SK-N-SH (cell line): ENCODE measurements around the gene THBS3. TPM values are rescaled to one million over a fixed set of nuclear protein-coding genes. Genes with fewer than 3 reads are reported as not detected.

ENCODE experiments used
- CTCF ChIA-PET: fragments of 300-600, 350-600 bp; formaldehyde crosslinking; extraction: SDS; loops from one replicate; lab custom pipeline; 2021; lab: Yijun Ruan, JAX
- POLR2A ChIA-PET: fragments of 350-600 bp; sonication (Branson Sonifier 250); formaldehyde crosslinking; extraction: SDS; loops from one replicate; lab custom pipeline; 2020; ENCODE audit warnings: antibody characterized with exemption, inconsistent platforms; lab: Yijun Ruan, JAX
- DNase-seq: peaks from one replicate; pipeline ENCODE4 v3.0.0; 2012
- H2AFZ ChIP-seq: fragments of 200-600 bp; sonication (generic); 2 replicates; pipeline ENCODE4 v1.8.1; 2016; ENCODE audit warnings: antibody characterized with exemption, mild to moderate bottlenecking, low read depth
- H3F3A ChIP-seq: fragments of 200-600 bp; sonication (generic); replicated peaks from 2 replicates; pipeline ENCODE3; 2016; ENCODE audit warnings: antibody characterized with exemption, mild to moderate bottlenecking; ENCODE audit not compliant: insufficient read depth
- H3K27ac ChIP-seq, 2 experiments: fragments of 200-500 bp in 1 of 2; fragments of 200-600 bp in 1 of 2; sonication (Bioruptor generic) in 1 of 2; sonication (generic), shearing (Covaris generic) in 1 of 2; 2 replicates each; pipeline versions ENCODE4 v1.5.1 to v1.6.1; 2014 to 2016; ENCODE audit warnings: low read depth in 2 of 2, inconsistent platforms in 1 of 2, low read length in 1 of 2, mild to moderate bottlenecking in 1 of 2, mixed read lengths in 1 of 2
- H3K27me3 ChIP-seq: fragments of 200-600 bp; sonication (generic), shearing (Covaris generic); 2 replicates; pipeline ENCODE4 v1.6.1; 2016; ENCODE audit warnings: mixed run types; ENCODE audit not compliant: insufficient read depth
- H3K36me3 ChIP-seq, 2 experiments: fragments of 200-500 bp in 1 of 2; fragments of 200-600 bp in 1 of 2; sonication (Bioruptor generic) in 1 of 2; sonication (generic) in 1 of 2; replicated peaks in 1 of 2; 2 replicates each; pipeline versions ENCODE3 to v1.5.1; 2014 to 2016; ENCODE audit warnings: low read length in 1 of 2, mild to moderate bottlenecking in 1 of 2; ENCODE audit not compliant: insufficient read depth in 2 of 2, control insufficient read depth in 1 of 2
- H3K4me1 ChIP-seq, 2 experiments: fragments of 200-500 bp in 1 of 2; fragments of 200-600 bp in 1 of 2; sonication (Bioruptor generic) in 1 of 2; sonication (generic), shearing (Covaris generic) in 1 of 2; 2 replicates each; pipeline versions ENCODE4 v1.5.1 to v1.6.1; 2014 to 2016; ENCODE audit warnings: low read depth in 1 of 2, low read length in 1 of 2, mixed run types in 1 of 2; ENCODE audit not compliant: insufficient read depth in 2 of 2, control insufficient read depth in 1 of 2
- H3K4me2 ChIP-seq: fragments of 200-600 bp; sonication (generic), shearing (Covaris generic); 2 replicates; pipeline ENCODE4 v1.6.1; 2017; ENCODE audit warnings: mixed run types
- H3K4me3 ChIP-seq, 2 experiments: fragments of 200-500 bp in 1 of 2; fragments of 200-600 bp in 1 of 2; sonication (Bioruptor generic) in 1 of 2; sonication (generic), shearing (Covaris generic) in 1 of 2; 2 replicates each; pipeline versions ENCODE4 v1.5.1 to v1.8.1; 2014 to 2016; ENCODE audit warnings: low read depth in 2 of 2, inconsistent platforms in 1 of 2, low read length in 1 of 2, mild to moderate bottlenecking in 1 of 2, mixed read lengths in 1 of 2, moderate library complexity in 1 of 2
- H3K79me2 ChIP-seq: fragments of 200-600 bp; sonication (generic); 2 replicates; pipeline ENCODE4 v1.8.1; 2017; ENCODE audit warnings: mild to moderate bottlenecking; ENCODE audit not compliant: insufficient read depth
- H3K9ac ChIP-seq: fragments of 200-600 bp; sonication (generic); 2 replicates; pipeline ENCODE4 v1.6.1; 2017; ENCODE audit warnings: mixed run types
- H3K9me2 ChIP-seq: fragments of 200-600 bp; sonication (generic); 2 replicates; pipeline ENCODE4 v1.6.1; 2017; ENCODE audit warnings: mixed run types
- H3K9me3 ChIP-seq: fragments of 200-600 bp; sonication (generic); 2 replicates; pipeline ENCODE4 v1.6.1; 2017; ENCODE audit warnings: mixed run types, mild to moderate bottlenecking, moderate library complexity
- H4K20me1 ChIP-seq: fragments of 200-600 bp; sonication (generic); 2 replicates; pipeline ENCODE4 v1.6.1; 2017; ENCODE audit warnings: mild to moderate bottlenecking, mixed run types; ENCODE audit not compliant: insufficient read depth
- ELF1 ChIP-seq: IDR thresholded peaks from 2 replicates; pipeline ENCODE4 v1.4.0; 2012
- EZH2phosphoT487 ChIP-seq: fragments of 200-600 bp; sonication (generic); IDR thresholded peaks from 2 replicates; pipeline ENCODE4 v1.6.1; 2017; ENCODE audit warnings: low read depth, mixed run types, mild to moderate bottlenecking, antibody characterized with exemption, moderate library complexity, borderline replicate concordance
- FOXJ3 ChIP-seq: sonication (generic); formaldehyde crosslinking; IDR thresholded peaks from 2 replicates; pipeline ENCODE4 v1.5.1; 2020; ENCODE audit warnings: mild to moderate bottlenecking, missing genetic modification reagents
- FOXM1 ChIP-seq: IDR thresholded peaks from 2 replicates; pipeline ENCODE4 v1.4.0; 2012; ENCODE audit warnings: low read depth, mild to moderate bottlenecking
- MXI1 ChIP-seq: IDR thresholded peaks from 2 replicates; pipeline ENCODE4 v1.6.1; 2012; ENCODE audit warnings: mild to moderate bottlenecking, low read depth, low read length, improper control_type of control experiment
- NRF1 ChIP-seq: IDR thresholded peaks from 2 replicates; pipeline ENCODE4 v1.6.1; 2012; ENCODE audit warnings: low read depth, mild to moderate bottlenecking, low read length
- RCOR1 ChIP-seq: fragments of 150-350 bp; IDR thresholded peaks from 2 replicates; pipeline ENCODE4 v1.6.1; 2017; ENCODE audit warnings: antibody characterized with exemption, low read length
- SIN3A ChIP-seq: IDR thresholded peaks from 2 replicates; pipeline ENCODE4 v1.6.1; 2012; ENCODE audit warnings: low read depth, mild to moderate bottlenecking, low read length, moderate library complexity, borderline replicate concordance
- SMC3 ChIP-seq: IDR thresholded peaks from 2 replicates; pipeline ENCODE4 v1.6.1; 2012; ENCODE audit warnings: low read depth, low read length, improper control_type of control experiment
- TAF1 ChIP-seq: IDR thresholded peaks from 2 replicates; pipeline ENCODE4 v1.6.1; 2012; ENCODE audit warnings: low read depth, mild to moderate bottlenecking, low read length, moderate library complexity, borderline replicate concordance
- TEAD4 ChIP-seq: IDR thresholded peaks from 2 replicates; pipeline ENCODE4 v1.4.0; 2012; ENCODE audit warnings: mild to moderate bottlenecking, borderline replicate concordance; ENCODE audit not compliant: insufficient read depth
- WGBS: methylation state at CpG from one replicate; pipeline ENCODE4 v1.1.6; 2017; ENCODE audit warnings: low lambda C conversion rate; 5-methylcytosine and 5-hydroxymethylcytosine counted together
- polyA plus RNA-seq, 3 experiments: library from polyadenylated mRNA; depleted of rRNA; stranded (reverse); fragments of >200 nt; gene quantifications; 2 replicates each; pipeline ENCODE4 v1.2.3, GENCODE V29; 2012
- TF ChIP-seq, protein P1 (sequence below): fragments of 150-350 bp; IDR thresholded peaks from 2 replicates; pipeline ENCODE4 v1.6.1; 2017; ENCODE audit warnings: antibody characterized with exemption, low read length, low read depth, borderline replicate concordance
- TF ChIP-seq, protein P2 (sequence below): fragments of 200-600 bp; sonication (generic); IDR thresholded peaks from 2 replicates; pipeline ENCODE4 v1.6.1; 2017; ENCODE audit warnings: antibody characterized with exemption, mild to moderate bottlenecking, moderate library complexity
- TF ChIP-seq, protein P3 (sequence below): IDR thresholded peaks from 2 replicates; pipeline ENCODE4 v1.4.0; 2012; ENCODE audit warnings: low read depth, borderline replicate concordance

The THBS3 gene
- polyA plus RNA-seq, 1 of the 3 experiments (the other 2 are of a cell fraction): 124 TPM

DNA sequence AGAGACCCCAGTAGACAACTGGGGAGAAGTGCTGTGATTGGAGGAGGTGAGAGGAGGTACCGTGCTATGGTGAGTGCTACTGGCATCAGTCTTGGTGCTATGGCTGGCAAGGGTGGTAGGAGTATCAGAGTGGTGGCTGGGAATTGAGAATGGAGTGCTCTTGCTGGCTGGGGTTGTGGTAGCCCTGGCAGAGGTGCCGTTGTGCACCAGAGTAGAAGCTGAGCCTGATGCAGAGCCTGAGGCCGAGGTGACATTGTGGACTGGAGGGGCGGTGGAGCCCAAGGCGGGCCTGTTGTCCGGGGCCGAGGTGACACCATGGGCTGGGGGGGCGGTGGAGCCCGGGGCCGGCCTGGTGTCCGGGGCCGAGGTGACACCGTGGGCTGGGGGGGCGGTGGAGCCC, 19.4 kb downstream of the THBS3 start:
- H4K20me1 ChIP-seq: no peaks in the 10 kb centered on the region
- no peak for DNase-seq
- H3K36me3 ChIP-seq: peaks cover 0 to 8% of the 10 kb centered on the region in 2 experiments
- H3K9me3 ChIP-seq: no peaks in the 10 kb centered on the region
- no peak overlapping the region for H3K4me3 ChIP-seq
- no peak overlapping the region for H3K9ac ChIP-seq
- H3K27ac ChIP-seq: no peak overlapping the region
- CTCF ChIA-PET: interaction anchor here (1.2 to 5.4 kb wide), 2 partner anchors 12 to 20 kb away, joined by 3 to 60 read pairs; partner anchors contain the start of gene TRIM46
- H3K27me3 ChIP-seq: no peaks in the 10 kb centered on the region
- POLR2A ChIA-PET: no interaction called here
- H3K9me2 ChIP-seq: no peaks in the 10 kb centered on the region
- no peak overlapping the region for H3K4me2 ChIP-seq
- peaks cover 11% of the 10 kb centered on the region for H3F3A ChIP-seq
- H3K79me2 ChIP-seq: no peaks in the 10 kb centered on the region
- H2AFZ ChIP-seq: no peak overlapping the region
- no peak for TF ChIP-seq NRF1
- TF ChIP-seq, protein P1, sequence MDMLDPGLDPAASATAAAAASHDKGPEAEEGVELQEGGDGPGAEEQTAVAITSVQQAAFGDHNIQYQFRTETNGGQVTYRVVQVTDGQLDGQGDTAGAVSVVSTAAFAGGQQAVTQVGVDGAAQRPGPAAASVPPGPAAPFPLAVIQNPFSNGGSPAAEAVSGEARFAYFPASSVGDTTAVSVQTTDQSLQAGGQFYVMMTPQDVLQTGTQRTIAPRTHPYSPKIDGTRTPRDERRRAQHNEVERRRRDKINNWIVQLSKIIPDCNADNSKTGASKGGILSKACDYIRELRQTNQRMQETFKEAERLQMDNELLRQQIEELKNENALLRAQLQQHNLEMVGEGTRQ: no peak
- no peak for TF ChIP-seq EZH2phosphoT487
- TF ChIP-seq SIN3A: no peak
- TF ChIP-seq FOXM1: no peak
- TF ChIP-seq ELF1: no peak
- no peak for TF ChIP-seq TAF1
- TF ChIP-seq TEAD4: no peak
- TF ChIP-seq, protein P2, sequence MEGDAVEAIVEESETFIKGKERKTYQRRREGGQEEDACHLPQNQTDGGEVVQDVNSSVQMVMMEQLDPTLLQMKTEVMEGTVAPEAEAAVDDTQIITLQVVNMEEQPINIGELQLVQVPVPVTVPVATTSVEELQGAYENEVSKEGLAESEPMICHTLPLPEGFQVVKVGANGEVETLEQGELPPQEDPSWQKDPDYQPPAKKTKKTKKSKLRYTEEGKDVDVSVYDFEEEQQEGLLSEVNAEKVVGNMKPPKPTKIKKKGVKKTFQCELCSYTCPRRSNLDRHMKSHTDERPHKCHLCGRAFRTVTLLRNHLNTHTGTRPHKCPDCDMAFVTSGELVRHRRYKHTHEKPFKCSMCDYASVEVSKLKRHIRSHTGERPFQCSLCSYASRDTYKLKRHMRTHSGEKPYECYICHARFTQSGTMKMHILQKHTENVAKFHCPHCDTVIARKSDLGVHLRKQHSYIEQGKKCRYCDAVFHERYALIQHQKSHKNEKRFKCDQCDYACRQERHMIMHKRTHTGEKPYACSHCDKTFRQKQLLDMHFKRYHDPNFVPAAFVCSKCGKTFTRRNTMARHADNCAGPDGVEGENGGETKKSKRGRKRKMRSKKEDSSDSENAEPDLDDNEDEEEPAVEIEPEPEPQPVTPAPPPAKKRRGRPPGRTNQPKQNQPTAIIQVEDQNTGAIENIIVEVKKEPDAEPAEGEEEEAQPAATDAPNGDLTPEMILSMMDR: no peak
- TF ChIP-seq, protein P3, sequence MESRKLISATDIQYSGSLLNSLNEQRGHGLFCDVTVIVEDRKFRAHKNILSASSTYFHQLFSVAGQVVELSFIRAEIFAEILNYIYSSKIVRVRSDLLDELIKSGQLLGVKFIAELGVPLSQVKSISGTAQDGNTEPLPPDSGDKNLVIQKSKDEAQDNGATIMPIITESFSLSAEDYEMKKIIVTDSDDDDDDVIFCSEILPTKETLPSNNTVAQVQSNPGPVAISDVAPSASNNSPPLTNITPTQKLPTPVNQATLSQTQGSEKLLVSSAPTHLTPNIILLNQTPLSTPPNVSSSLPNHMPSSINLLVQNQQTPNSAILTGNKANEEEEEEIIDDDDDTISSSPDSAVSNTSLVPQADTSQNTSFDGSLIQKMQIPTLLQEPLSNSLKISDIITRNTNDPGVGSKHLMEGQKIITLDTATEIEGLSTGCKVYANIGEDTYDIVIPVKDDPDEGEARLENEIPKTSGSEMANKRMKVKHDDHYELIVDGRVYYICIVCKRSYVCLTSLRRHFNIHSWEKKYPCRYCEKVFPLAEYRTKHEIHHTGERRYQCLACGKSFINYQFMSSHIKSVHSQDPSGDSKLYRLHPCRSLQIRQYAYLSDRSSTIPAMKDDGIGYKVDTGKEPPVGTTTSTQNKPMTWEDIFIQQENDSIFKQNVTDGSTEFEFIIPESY: no peak
- TF ChIP-seq FOXJ3 (CRISPR knock-in tag): no peak
- 95% methylated on average over 4 of the region's 14 CpGs for WGBS
- peaks cover 0 to 30% of the 10 kb centered on the region in 2 experiments; a peak in 1 of 4 replicates for H3K4me1 ChIP-seq

DNA sequence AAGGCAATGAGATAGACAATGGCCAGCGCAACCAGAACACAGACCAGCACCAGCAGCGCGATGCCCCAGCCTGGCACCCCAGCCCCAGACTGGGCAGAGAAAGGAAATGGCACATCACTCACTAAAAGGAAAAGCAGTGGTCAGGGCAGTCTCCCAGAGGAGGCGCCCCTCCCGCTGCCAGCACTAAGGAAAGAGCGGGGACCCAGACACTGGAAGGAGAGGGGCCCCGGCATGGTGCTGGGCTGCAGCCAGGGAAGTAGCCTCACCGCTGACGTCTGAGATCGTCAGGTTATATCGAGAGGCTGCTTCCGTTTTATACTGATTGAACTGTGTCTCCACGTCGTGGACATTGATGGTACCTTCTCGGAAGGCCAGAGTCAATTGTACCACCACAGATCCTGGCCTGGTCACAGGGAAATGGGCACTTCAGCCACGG, 20.2 kb downstream of the THBS3 start:
- H2AFZ ChIP-seq: no peak overlapping the region
- H3K9ac ChIP-seq: no peak overlapping the region
- ChIA-PET CTCF (interaction anchor here (1.2 to 5.4 kb wide), 2 partner anchors 12 to 20 kb away, joined by 3 to 60 read pairs; partner anchors contain the start of gene TRIM46), POLR2A (interaction anchor here (1.0 kb wide), 1 partner anchor 12 kb away, joined by 3 read pairs; no protein-coding TSS in a partner anchor)
- no peaks in the 10 kb centered on the region for H3K9me3 ChIP-seq
- peaks cover 0 to 25% of the 10 kb centered on the region in 2 experiments; a peak in 1 of 4 replicates for H3K4me1 ChIP-seq
- H3F3A ChIP-seq: peaks cover 10% of the 10 kb centered on the region
- no peaks in the 10 kb centered on the region for H4K20me1 ChIP-seq
- no peaks in the 10 kb centered on the region for H3K79me2 ChIP-seq
- 90% methylated on average over 16 of the region's 16 CpGs for WGBS
- H3K36me3 ChIP-seq: peaks cover 0 to 8% of the 10 kb centered on the region in 2 experiments
- TF ChIP-seq, protein P3: no peak
- TF ChIP-seq, protein P1: no peak
- TF ChIP-seq SIN3A: no peak
- no peak for TF ChIP-seq TEAD4
- TF ChIP-seq NRF1: no peak
- no peak for TF ChIP-seq MXI1
- TF ChIP-seq SMC3: no peak
- no peak for TF ChIP-seq RCOR1
- no peak overlapping the region for H3K27ac ChIP-seq
- H3K4me3 ChIP-seq: no peak overlapping the region
- H3K4me2 ChIP-seq: no peak overlapping the region
- DNase-seq: no peak
- H3K9me2 ChIP-seq: no peaks in the 10 kb centered on the region
- no peaks in the 10 kb centered on the region for H3K27me3 ChIP-seq
